Measurements from ENCODE around the gene COL5A1.

DNA sequence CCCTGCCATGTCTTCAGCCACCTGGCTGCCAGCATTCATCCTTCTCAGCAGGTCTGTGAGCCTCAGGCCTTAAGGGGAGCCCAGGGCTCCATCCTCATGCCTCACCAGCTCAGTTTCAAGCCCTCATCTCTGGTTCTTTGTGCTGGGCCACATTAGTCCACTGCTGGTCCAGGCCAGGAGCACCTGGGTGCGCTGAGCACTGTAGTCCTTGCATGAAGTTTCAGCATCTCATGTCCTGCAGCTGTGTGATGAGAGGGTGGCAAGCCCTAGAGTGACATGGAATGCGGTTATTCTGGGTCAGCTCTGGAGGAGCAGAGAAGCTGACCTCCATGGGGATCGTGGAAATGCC lies 42.7 kb downstream of the COL5A1 start:
- no peak for TF ChIP-seq EP300 (IDR thresholded peaks at IDR 0.05)
- TF ChIP-seq POLR2A (IDR thresholded peaks at IDR 0.05): no peak
- TF ChIP-seq, protein P1, sequence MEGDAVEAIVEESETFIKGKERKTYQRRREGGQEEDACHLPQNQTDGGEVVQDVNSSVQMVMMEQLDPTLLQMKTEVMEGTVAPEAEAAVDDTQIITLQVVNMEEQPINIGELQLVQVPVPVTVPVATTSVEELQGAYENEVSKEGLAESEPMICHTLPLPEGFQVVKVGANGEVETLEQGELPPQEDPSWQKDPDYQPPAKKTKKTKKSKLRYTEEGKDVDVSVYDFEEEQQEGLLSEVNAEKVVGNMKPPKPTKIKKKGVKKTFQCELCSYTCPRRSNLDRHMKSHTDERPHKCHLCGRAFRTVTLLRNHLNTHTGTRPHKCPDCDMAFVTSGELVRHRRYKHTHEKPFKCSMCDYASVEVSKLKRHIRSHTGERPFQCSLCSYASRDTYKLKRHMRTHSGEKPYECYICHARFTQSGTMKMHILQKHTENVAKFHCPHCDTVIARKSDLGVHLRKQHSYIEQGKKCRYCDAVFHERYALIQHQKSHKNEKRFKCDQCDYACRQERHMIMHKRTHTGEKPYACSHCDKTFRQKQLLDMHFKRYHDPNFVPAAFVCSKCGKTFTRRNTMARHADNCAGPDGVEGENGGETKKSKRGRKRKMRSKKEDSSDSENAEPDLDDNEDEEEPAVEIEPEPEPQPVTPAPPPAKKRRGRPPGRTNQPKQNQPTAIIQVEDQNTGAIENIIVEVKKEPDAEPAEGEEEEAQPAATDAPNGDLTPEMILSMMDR (IDR thresholded peaks at IDR 0.05): no peak

All from tibial nerve (tissue), 4 donors.